Measurements from ENCODE around the gene COX8C.
"Not testable (repeated sequence)": the region's sequence is repeated elsewhere in the genome, so short reads cannot be mapped to it uniquely, and the experiment has no call there.

COX8C gene

DNA sequence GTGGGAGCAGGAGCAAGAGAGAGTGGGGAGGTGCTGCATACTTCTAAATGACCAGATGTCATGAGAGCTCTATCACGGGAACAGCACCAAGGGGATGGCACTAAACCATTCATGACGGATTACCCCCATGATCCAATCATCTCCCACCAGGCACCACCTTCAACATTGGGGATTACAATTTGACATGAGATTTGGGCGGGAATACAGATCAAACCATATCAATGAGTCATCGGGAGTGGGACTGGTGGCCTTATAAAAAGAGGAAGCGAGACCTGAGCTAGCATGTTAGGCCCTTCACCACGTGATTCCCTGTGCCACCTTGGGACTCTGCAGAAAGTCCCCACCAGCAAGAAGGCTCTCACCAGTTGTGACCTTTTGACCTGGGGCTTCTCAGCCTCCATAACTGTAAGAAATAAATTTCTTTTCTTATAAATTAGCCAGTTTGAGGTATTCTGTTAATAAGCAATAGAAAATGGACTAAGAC is 28.7 kb downstream of the COX8C start:
- no peak for DNase-seq

DNA sequence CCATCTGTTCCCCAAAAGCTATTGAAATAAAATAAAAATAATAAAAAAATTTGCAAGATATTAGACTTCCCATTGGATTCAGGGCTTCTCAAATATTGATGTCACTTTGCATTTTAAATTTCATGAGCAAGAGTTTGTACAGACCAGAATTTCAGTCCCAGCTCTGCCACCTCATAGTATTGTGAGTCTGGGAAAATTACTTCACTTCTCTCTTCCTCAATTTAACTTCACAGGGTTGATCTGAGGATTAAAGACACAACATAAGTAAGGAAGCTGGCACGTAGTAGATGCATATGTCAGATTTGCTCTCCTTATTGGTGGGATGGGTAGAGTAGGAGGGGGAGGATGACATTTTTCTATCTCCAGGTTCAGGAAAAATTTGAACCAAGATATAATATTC is 32.8 kb downstream of the COX8C start:
- no peak for DNase-seq

DNA sequence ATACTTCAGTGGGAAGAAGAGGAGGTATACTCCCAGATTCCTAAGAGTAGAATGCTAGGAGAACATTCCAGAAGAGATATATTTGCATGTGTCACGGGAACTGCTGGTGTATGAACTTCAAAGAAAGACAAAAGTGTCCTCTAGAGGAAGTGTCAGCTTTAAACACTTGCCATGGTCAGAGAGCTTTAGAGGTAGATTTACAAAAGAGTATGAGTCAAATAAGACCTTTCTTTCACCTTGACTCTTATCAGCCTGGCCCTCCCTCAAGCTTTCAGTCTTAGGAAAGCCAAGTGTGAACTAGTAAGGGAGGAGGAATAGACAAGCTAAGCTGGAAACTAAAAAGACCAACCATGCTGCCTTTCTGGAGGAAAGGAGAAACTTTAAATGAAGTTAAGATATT is 34.7 kb downstream of the COX8C start:
- DNase-seq, result no peak

DNA sequence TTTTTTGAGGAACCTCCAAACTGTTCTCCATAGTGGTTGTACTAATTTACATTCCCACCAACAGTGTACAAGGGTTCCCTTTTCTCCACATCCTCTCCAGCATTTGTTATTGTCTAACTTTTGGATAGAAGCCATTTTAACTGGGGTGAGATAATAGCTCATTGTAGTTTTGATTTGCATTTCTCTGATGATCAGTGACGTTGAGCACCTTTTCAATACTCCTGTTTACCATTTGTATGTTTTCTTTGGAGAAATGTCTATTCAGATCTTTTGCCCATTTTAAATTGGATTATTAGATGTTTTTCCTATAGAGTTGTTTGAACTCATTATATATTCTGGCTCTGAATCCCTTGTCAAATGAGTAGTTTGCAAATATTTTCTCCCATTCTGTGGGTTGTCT is 37.3 kb downstream of the COX8C start:
- DNase-seq, result not testable (repeated sequence)

DNA sequence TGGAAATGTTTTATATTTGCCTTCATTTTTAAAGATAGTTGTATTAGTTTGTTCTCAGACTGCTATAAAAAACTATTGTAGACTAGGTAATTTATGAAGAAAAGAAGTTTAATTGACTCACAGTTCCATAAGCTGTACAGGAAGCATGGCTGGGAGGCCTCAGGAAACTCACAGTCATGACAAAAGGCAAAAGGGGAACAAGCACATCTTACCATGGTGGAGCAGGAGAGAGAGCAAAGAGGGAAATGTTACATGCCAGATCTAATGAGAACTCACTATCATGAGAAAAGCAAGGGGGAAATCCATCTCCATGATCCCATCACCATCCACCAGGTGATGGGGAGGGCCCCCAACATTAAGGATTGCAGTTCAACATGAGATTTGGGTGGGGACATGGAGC is 48.2 kb downstream of the COX8C start:
- no peak for DNase-seq

DNA sequence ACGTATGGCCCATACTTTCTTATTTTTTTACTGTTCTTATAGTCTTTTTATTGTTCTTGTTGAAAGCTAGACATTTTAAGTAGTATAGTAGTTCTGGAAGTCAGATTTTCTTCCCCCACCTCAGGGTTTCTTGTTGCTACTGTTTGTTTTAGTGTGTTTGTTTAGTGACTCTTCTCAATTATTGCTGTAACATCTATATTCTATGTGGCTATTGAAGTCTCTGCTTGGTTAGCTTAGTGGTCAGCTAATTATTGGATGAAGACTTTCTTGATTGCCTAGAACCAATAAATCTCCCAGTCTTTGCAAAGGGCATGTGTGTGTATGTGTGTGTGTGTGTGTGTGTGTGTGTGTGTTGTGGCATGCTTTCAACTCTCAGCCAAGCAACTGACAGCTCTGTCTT is 49.5 kb downstream of the COX8C start:
- no peak for DNase-seq

All from activated CD4-positive, alpha-beta T cell treated with anti-CD3 and anti-CD28 coated beads, Interleukin-2, Interleukin-6, amounts not matched to agents 100 ng/mL and 50 ng/mL, durations not matched to agents 16 hours and 8 hours (primary cell).